Liver (tissue), 3 donors: ENCODE measurements around the gene ARID3A.

ENCODE experiments used
- EGR1 ChIP-seq, 2 donors: IDR thresholded peaks; 2 replicates each; pipeline ENCODE4 v1.6.1; 2016 to 2018; ENCODE audit warnings: antibody characterized with exemption in 2 of 2, low read depth in 2 of 2
- GABPA ChIP-seq, 2 donors: IDR thresholded peaks in 1 of 2; conservative IDR thresholded peaks in 1 of 2; 2 replicates each; pipeline ENCODE4 v1.6.1; 2016; ENCODE audit warnings: antibody characterized with exemption in 2 of 2, mild to moderate bottlenecking in 1 of 2, moderate library complexity in 1 of 2
- HNF4G ChIP-seq: IDR thresholded peaks from 2 replicates; pipeline ENCODE4 v1.6.1; 2016; ENCODE audit warnings: antibody characterized with exemption
- RAD21 ChIP-seq, 2 donors: IDR thresholded peaks; 2 replicates each; pipeline ENCODE4 v1.6.1; 2016; ENCODE audit warnings: antibody characterized with exemption in 2 of 2, mild to moderate bottlenecking in 2 of 2
- SP1 ChIP-seq: IDR thresholded peaks from 2 replicates; pipeline ENCODE4 v1.6.1; 2018; ENCODE audit warnings: antibody characterized with exemption, mild to moderate bottlenecking
- TAF1 ChIP-seq: conservative IDR thresholded peaks from 2 replicates; pipeline ENCODE4 v1.6.1; 2016; ENCODE audit warnings: antibody characterized with exemption, mild to moderate bottlenecking
- YY1 ChIP-seq: IDR thresholded peaks from 2 replicates; pipeline ENCODE4 v1.6.1; 2016; ENCODE audit warnings: antibody characterized with exemption, mild to moderate bottlenecking
- TF ChIP-seq, protein P1 (sequence below): fragments of 150-350 bp; IDR thresholded peaks from 2 replicates; pipeline ENCODE4 v1.5.1; 2017; ENCODE audit warnings: improper control_type of control experiment, low read depth, low read length; ENCODE audit not compliant: missing input control
- TF ChIP-seq, protein P2 (sequence below): IDR thresholded peaks from 2 replicates; pipeline ENCODE4 v1.6.1; 2016; ENCODE audit warnings: antibody characterized with exemption
- TF ChIP-seq, protein P3 (sequence below): IDR thresholded peaks from 2 replicates; pipeline ENCODE4 v1.6.1; 2016; ENCODE audit warnings: antibody characterized with exemption
- donor health status: healthy.
- donor health status: healthy.

DNA sequence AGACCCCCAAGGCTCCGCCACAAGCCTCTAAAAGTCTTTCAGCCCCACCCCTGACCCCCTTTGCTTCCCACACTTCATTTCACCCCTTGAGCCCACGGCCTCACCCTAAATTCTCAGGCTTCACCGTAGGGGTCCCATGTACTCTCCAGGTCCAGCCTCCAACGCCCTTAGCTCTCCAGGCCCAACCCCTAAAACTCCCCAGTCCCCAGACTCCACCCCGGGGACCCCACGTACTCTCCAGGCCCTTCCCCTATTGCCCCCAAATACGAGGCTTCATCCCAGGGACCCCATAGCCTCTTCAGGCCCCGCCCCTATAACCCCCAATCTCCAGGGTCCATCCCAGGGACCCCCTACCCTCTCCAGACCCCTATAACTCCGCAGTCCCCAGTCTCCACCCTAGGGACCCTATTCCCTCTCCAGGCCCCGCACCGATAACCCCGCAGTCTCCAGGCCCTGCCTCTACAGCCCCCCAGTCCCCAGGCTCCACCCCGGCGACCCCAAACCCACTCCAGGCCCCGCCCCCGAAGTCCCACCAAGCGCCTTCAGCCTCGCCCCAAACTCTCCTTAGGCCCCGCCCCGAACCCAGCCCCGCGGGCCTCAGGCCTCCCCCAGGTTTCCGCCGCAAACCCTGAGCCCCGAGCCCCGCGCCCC is 33.5 kb upstream of the ARID3A start:
- TF ChIP-seq GABPA (IDR thresholded peaks at IDR 0.05 in 1 of 2, conservative IDR thresholded peaks at IDR 0.05 in 1 of 2) = no peak
- TF ChIP-seq, protein P1, sequence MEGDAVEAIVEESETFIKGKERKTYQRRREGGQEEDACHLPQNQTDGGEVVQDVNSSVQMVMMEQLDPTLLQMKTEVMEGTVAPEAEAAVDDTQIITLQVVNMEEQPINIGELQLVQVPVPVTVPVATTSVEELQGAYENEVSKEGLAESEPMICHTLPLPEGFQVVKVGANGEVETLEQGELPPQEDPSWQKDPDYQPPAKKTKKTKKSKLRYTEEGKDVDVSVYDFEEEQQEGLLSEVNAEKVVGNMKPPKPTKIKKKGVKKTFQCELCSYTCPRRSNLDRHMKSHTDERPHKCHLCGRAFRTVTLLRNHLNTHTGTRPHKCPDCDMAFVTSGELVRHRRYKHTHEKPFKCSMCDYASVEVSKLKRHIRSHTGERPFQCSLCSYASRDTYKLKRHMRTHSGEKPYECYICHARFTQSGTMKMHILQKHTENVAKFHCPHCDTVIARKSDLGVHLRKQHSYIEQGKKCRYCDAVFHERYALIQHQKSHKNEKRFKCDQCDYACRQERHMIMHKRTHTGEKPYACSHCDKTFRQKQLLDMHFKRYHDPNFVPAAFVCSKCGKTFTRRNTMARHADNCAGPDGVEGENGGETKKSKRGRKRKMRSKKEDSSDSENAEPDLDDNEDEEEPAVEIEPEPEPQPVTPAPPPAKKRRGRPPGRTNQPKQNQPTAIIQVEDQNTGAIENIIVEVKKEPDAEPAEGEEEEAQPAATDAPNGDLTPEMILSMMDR = no peak
- no peak for TF ChIP-seq YY1
- TF ChIP-seq, protein P2, sequence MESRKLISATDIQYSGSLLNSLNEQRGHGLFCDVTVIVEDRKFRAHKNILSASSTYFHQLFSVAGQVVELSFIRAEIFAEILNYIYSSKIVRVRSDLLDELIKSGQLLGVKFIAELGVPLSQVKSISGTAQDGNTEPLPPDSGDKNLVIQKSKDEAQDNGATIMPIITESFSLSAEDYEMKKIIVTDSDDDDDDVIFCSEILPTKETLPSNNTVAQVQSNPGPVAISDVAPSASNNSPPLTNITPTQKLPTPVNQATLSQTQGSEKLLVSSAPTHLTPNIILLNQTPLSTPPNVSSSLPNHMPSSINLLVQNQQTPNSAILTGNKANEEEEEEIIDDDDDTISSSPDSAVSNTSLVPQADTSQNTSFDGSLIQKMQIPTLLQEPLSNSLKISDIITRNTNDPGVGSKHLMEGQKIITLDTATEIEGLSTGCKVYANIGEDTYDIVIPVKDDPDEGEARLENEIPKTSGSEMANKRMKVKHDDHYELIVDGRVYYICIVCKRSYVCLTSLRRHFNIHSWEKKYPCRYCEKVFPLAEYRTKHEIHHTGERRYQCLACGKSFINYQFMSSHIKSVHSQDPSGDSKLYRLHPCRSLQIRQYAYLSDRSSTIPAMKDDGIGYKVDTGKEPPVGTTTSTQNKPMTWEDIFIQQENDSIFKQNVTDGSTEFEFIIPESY = no peak
- no peak for TF ChIP-seq TAF1
- TF ChIP-seq SP1 = no peak
- no peak for TF ChIP-seq RAD21 (IDR thresholded peaks at IDR 0.05)
- TF ChIP-seq HNF4G = no peak
- TF ChIP-seq, protein P3, sequence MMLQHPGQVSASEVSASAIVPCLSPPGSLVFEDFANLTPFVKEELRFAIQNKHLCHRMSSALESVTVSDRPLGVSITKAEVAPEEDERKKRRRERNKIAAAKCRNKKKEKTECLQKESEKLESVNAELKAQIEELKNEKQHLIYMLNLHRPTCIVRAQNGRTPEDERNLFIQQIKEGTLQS = no peak
- no peak for TF ChIP-seq EGR1 (IDR thresholded peaks at IDR 0.05; ENCODE audit: low read depth in 2 of 2)
